ENCODE results near the gene RAD23A.
"Not testable (repeated sequence)": the region's sequence is repeated elsewhere in the genome, so short reads cannot be mapped to it uniquely, and the experiment has no call there.

RAD23A gene
- 90.1 to 98.5 reads per million in 2 donors for total RNA-seq

- DNase-seq: peak; percentile 97
Observed at GRCh38 chr19:12945479-12946091, at the start of gene RAD23A. Gene RAD23A, plus strand, starts transcription at chr19:12945862. Its CDS starts 87 bp downstream, at chr19:12945949.

GRCh38 chr19:12896460-12896859 is 49.2 kb upstream of the RAD23A start:
- DNase-seq: no peak

GRCh38 chr19:12899891-12900518 is 45.7 kb upstream of the RAD23A start:
- DNase-seq: no peak

GRCh38 chr19:12907166-12907565 is 38.5 kb upstream of the RAD23A start:
- no peak for DNase-seq

- no peak for DNase-seq
Observed at GRCh38 chr19:12912571-12912970, 33.1 kb upstream of the RAD23A start.

GRCh38 chr19:12913011-12913561 is 32.6 kb upstream of the RAD23A start:
- DNase-seq: no peak

- no peak for DNase-seq
Observed at GRCh38 chr19:12913851-12914690, 31.6 kb upstream of the RAD23A start.

GRCh38 chr19:12915860-12916259 is 29.8 kb upstream of the RAD23A start:
- DNase-seq: not testable (repeated sequence)

- no peak for DNase-seq
Observed at GRCh38 chr19:12918253-12918652, 27.4 kb upstream of the RAD23A start.

- DNase-seq: no peak
Observed at GRCh38 chr19:12921047-12921446, 24.6 kb upstream of the RAD23A start.

- DNase-seq: no peak
Observed at GRCh38 chr19:12922959-12923358, 22.7 kb upstream of the RAD23A start.

- no peak for DNase-seq
Observed at GRCh38 chr19:12924621-12925310, 20.9 kb upstream of the RAD23A start.

GRCh38 chr19:12930002-12930645 is 15.5 kb upstream of the RAD23A start:
- no peak for DNase-seq

- DNase-seq: no peak
Observed at GRCh38 chr19:12932392-12933286, 13.0 kb upstream of the RAD23A start.

GRCh38 chr19:12933287-12934072 is 12.2 kb upstream of the RAD23A start, which contains the start of gene FARSA:
Gene FARSA, minus strand, starts transcription at chr19:12933711. Its CDS starts 15 bp downstream, at chr19:12933696.
- peak; percentile 73 for DNase-seq

GRCh38 chr19:12935071-12935470 is 10.6 kb upstream of the RAD23A start:
- no peak for DNase-seq

- no peak for DNase-seq
Observed at GRCh38 chr19:12936582-12936981, 9.1 kb upstream of the RAD23A start.

- no peak for DNase-seq
Observed at GRCh38 chr19:12937093-12937926, 8.4 kb upstream of the RAD23A start.

All from activated gamma-delta T cell (primary cell).